ENCODE measurements around the gene DUS2.

- TF ChIP-seq YY1 (IDR thresholded peaks at IDR 0.05; ENCODE audit: borderline replicate concordance in 1 of 3, control insufficient read depth in 1 of 3, extremely low read depth in 1 of 3, insufficient read depth in 3 of 3, insufficient read length in 1 of 3, insufficient replicate concordance in 2 of 3, low read depth in 1 of 3, low read length in 2 of 3) = no peak
- no peak for TF ChIP-seq MEF2A (IDR thresholded peaks at IDR 0.05; ENCODE audit: control insufficient read depth, low read depth, low read length)
- TF ChIP-seq POLR2A (conservative IDR thresholded peaks at IDR 0.05) = no peak
- TF ChIP-seq THRB (CRISPR knock-in tag; conservative IDR thresholded peaks at IDR 0.05) = no peak
Measured at GRCh38 chr16:67988675-67989074, 34.4 kb upstream of the DUS2 start.
